Activated T-helper 1 cell treated with anti-CD3 and anti-CD28 coated beads, Interleukin-2, amount 50 U/mL, for 16 hours (primary cell): Measurements from ENCODE around the gene ZFP28.

Experiments
- DNase-seq, 2 donors: peaks; one replicate each; pipeline ENCODE4 v3.0.0-alpha.2; 2020; ENCODE audit warnings: low read depth in 1 of 2, low spot score in 1 of 2

ZFP28 gene

DNA sequence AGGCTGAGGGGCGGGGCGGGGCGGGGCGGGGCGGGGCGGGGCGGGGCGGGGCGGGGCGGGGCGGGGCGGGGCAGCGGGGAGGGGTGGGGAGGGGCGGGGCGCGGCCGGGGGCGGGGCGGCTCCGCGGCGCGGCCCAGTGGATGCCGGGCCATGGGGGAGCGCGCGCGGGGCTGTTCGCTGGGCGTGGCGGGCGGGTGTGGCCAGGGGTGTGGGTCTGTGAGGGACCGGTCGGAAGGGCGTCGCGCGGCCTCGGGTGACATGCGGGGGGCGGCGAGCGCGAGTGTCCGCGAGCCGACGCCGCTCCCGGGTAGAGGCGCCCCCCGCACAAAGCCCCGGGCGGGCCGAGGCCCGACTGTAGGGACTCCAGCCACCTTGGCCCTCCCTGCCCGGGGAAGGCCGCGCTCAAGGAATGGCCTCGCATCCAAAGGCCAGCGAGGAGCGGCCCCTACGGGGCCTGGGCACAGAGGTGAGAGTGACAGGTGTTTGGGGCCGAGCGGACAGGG lies at the start of gene ZFP28:
ZFP28 (plus strand) TSS at position 188 of the 503 bp plus-strand sequence; CDS start at position 259, 71 bp downstream.
- DNase-seq, result no peak

DNA sequence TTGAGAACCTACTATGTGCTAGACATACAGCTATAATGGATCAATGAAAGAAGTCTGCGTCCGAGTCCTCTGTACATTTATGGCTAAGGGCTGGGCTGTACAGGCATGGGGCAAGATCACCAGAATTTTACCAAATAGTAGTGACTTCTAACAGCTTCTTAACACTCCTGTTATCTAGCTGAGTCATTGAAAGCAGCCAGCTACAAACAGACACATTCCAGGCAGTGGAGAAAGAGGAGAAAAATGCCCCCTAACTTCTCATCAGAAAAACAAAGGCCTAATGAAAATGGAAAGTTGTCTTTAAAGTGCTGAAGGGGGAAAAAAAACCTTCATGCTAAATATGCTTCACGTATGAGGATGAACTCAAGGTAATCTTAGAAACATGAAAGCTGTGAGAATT lies 47.3 kb upstream of the ZFP28 start:
- no peak for DNase-seq

DNA sequence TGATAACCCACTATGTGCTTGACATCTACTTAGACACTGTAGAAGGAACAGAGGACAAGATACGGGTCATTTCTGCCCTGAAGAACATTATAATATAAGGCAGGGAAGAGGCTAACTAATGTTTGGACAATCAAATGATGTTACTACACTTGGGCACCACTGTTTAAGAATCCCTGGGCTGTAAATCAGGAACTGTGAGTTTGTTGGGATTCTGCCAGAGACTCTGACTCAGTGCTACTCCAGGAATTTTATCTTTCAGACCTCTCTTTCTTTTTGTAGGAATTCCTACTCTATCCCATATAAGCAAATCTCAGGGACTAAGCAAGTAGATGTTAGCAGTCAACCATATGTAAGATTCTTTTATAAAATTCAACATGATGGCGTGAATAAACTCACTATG lies 34.2 kb upstream of the ZFP28 start:
- no peak for DNase-seq

- peak; percentile 42 to 70 for DNase-seq
Observed at GRCh38 chr19:56507446-56508289, 31.1 kb upstream of the ZFP28 start, which contains the start of gene ZNF471. ZNF471 (plus strand) TSS chr19:56507855; CDS start chr19:56511572, 3,717 bp downstream.

DNA sequence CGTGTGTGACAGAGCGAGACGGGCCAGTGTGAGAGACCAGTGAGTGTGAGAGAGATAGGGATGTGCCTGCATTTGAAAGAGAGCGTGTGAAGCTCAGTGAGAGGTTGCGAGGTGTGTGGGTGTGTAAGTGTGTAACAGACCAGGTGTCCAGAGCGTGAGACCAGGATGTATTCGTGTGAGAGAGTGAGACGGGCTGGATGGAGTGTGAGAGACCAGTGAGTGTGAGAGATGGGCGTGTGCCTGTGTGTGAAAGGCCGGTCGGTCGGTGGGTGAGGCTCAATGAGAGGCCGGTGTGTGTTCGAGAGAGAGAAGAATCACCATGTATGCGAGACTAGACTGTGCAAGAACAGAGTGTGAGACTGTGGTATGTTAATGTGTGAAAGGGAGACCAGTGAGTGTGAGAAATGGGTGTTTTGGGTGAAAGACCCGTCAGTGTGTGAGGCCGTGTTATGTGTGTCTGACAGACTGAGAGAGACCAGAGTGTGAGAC lies 30.4 kb upstream of the ZFP28 start:
- DNase-seq, result no peak

DNA sequence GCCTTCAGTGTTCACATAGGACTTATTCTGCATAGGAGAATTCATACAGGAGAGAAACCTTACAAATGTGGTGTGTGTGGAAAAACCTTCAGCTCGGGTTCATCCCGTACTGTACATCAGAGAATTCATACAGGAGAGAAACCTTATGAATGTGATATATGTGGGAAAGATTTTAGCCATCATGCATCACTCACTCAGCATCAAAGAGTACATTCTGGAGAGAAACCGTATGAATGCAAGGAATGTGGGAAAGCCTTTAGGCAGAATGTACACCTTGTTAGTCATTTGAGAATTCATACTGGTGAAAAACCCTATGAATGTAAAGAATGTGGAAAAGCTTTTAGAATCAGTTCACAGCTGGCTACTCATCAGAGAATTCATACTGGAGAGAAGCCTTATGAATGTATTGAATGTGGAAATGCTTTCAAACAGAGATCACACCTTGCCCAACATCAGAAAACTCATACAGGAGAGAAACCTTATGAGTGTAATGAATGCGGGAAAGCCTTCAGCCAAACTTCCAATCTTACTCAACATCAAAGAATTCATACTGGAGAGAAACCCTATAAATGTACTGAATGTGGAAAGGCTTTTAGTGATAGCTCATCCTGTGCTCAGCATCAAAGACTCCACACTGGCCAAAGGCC lies 13.4 kb upstream of the ZFP28 start:
- DNase-seq, result no peak

- no peak for DNase-seq
Observed at GRCh38 chr19:56537442-56537841, 1.3 kb upstream of the ZFP28 start.

GRCh38 chr19:56538254-56538760 lies 441 bp upstream of the ZFP28 start:
- DNase-seq, result peak; percentile 74 to 85

DNA sequence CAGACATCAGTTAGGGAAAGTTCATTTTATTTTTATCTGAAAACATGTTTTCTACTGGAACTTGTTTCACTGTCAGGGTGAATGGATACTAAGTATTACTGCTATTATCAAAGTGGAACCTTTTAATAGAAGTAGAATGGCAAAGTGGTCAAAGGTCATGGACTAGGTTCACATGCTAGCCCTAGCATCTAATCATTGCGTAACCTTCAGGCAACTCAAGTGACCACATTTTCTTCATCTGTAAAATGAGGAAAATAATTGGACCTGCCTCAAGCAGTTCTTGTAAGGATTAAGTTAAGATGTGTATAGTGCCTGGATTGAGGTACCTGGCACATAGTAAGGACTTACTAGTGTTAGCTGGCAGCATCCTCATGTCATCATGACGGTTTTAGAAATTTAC lies 5.0 kb downstream of the ZFP28 start:
- DNase-seq, result no peak

DNA sequence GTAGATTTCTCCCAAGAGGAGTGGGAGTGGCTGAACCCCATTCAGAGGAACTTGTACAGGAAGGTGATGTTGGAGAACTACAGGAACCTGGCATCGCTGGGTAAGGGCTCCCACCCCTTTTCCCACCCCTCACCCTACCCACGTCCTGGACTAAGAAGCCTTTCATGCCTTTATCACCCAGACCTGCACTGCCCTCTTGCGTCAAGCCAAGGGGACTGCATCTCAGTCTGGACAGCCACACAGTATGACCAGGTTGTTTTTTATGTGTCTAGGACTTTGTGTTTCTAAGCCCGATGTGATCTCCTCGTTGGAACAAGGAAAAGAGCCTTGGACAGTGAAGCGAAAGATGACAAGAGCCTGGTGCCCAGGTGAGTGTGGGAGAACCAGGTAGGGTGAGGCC lies 8.8 kb downstream of the ZFP28 start:
- DNase-seq, result no peak

- DNase-seq, result no peak
Observed at GRCh38 chr19:56554272-56554869, 15.6 kb downstream of the ZFP28 start.

GRCh38 chr19:56562766-56563165 lies 24.0 kb downstream of the ZFP28 start:
- DNase-seq, result no peak

GRCh38 chr19:56566904-56567273 lies 28.1 kb downstream of the ZFP28 start:
- DNase-seq, result peak; percentile 6

DNA sequence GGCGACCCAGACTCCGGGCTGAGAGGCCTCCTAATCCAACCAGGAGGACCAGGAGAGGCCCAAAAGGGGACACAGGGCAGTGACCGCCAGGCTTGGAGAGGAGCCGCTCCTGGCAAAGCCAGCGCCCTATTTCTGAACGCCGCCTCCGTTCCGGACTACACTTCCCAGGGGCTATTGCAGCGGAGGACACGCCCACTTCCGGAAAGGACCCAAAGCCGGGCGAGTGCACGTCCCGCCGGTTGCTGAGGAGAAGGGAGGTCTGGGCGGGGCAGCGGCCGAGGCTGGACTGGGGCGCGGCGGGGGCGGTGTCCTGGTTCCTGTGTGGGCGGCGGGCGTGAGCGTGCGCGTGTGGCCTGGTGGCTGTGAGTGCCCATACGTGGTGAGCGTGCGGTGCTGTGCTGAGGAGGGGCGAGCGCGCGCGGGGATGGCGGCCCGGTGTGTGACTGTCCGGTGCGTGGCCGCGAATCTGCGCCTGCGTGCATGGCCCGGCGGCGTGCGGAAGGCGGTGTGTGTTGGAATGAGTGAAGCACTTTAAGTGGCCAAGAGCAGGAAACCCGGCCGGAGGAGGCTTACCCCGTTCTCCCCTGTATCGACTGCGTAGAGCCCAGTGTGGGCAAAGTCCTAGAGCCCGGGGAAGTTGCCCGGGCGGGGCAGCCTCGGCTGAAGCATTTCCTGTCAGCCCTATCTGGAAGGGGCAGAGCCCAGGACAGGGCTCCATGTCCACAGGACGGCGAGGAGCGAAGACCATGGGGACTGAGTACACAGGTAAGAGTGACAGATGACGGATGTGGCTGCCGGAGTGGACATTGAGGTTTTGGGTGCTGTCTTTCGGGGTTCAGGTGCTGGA lies 28.7 kb downstream of the ZFP28 start, which contains the start of gene ZNF470:
ZNF470 (plus strand) TSS at position 195 of the 847 bp plus-strand sequence. CDS start 2,844 bp downstream, outside the sequence.
- peak; percentile 72 to 77 for DNase-seq

- no peak for DNase-seq
Observed at GRCh38 chr19:56572589-56572988, 33.8 kb downstream of the ZFP28 start.

DNA sequence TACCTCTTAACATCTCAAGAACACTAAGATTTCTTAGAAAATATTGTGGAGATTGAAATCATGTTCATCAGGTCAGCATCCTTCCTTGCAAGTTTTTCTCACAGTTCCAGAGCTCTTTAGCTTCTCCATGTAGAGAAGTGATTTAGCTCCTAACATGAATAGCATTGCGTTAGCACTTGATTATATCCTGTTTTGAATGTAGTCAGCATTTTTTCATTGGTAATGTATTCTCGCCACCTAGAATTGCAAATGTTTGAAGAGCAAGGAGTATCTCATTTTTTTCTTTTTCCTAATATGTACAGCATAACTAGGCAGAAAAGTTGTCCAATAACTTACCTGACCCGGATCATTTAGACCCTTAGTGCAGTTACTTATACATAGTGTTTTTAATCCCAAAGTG lies 35.2 kb downstream of the ZFP28 start:
- no peak for DNase-seq

DNA sequence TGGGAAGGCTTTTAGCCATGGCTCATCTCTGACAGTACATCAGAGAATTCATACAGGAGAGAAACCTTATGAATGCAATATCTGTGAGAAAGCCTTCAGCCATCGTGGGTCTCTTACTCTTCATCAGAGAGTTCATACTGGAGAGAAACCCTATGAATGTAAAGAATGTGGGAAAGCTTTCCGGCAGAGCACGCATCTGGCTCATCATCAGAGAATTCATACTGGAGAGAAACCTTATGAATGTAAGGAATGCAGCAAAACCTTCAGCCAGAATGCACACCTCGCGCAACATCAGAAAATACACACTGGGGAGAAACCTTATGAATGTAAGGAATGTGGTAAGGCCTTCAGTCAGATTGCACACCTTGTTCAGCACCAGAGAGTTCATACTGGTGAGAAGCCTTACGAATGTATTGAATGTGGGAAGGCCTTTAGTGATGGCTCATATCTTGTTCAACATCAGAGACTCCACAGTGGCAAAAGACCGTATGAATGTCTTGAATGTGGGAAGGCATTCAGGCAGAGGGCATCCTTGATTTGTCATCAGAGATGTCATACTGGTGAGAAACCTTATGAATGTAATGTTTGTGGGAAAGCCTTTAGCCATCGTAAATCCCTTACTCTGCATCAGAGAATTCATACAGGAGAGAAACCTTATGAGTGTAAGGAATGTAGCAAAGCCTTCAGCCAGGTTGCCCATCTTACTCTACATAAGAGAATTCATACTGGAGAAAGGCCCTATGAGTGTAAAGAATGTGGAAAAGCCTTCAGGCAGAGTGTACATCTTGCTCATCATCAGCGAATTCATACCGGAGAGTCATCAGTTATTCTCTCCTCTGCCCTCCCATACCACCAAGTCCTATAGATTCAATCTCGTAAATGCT lies 39.2 kb downstream of the ZFP28 start:
- DNase-seq, result no peak

DNA sequence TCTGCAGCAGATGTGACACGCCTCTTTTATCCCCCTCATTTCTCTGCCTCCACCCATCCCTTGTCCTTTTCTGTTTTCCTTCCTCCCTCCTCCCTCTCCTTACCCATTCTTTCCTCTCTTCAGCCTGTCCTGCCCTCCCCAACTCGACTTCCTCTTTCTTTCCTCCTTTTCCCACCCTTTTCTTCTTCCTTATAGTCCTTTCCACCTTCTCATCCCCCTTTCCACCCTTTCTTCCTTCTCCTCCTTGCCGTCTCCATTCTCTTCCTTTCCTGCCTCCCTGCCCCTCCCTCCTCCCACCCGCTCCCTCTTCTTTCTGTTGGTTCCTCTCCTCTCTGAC lies 55.7 kb downstream of the ZFP28 start:
- no peak for DNase-seq

GRCh38 chr19:56594783-56595547 lies 56.2 kb downstream of the ZFP28 start, which contains the start of gene ZNF71:
ZNF71 (plus strand) TSS chr19:56595302; CDS start chr19:56601559, 6,257 bp downstream.
- DNase-seq, result peak; percentile 68 to 77
